Sigmoid colon (tissue), 7 donors: ENCODE measurements around the gene APOB. TPM values are rescaled to one million over a fixed set of nuclear protein-coding genes. Genes with fewer than 3 reads are reported as not detected.
"Not testable (repeated sequence)": the region's sequence is repeated elsewhere in the genome, so short reads cannot be mapped to it uniquely, and the experiment has no call there.

Experiments
- DNase-seq: peaks from one replicate; pipeline ENCODE4 v3.0.0-alpha.2; 2019
- H3K27ac ChIP-seq, 4 donors: fragments of 200-600 bp; sonication (generic); one replicate each; pipeline ENCODE4 v1.5.1; 2016 to 2019; ENCODE audit warnings: mild to moderate bottlenecking in 1 of 4
- H3K27me3 ChIP-seq, 3 donors: fragments of 200-600 bp; sonication (generic); one replicate each; pipeline ENCODE4 v1.5.1; 2019; ENCODE audit warnings: mild to moderate bottlenecking in 1 of 3
- H3K36me3 ChIP-seq, 4 donors: fragments of 200-600 bp; sonication (generic); one replicate each; pipeline ENCODE4 v1.5.1; 2016 to 2019
- H3K4me1 ChIP-seq, 4 donors: fragments of 200-600 bp; sonication (generic); one replicate each; pipeline ENCODE4 v1.5.1; 2017 to 2019
- H3K4me3 ChIP-seq, 4 donors: fragments of 200-600 bp; sonication (generic); one replicate each; pipeline ENCODE4 v1.5.1; 2017 to 2019; ENCODE audit warnings: mild to moderate bottlenecking in 2 of 4, moderate library complexity in 1 of 4
- H3K9me3 ChIP-seq, 4 donors: fragments of 200-600 bp in 3 of 4; sonication (generic) in 3 of 4; one replicate each; pipeline versions ENCODE4 v1.5.1 to v1.6.1; 2013 to 2019
- CTCF ChIP-seq, 4 experiments: fragments of 450-650 bp in 3 of 4; fragments of 200-600 bp in 1 of 4; IDR thresholded peaks; one replicate each; pipeline ENCODE4 v1.5.1; 2016 to 2019; ENCODE audit warnings: antibody characterized with exemption in 4 of 4, mild to moderate bottlenecking in 3 of 4, moderate library complexity in 2 of 4
- EP300 ChIP-seq, 4 donors: sonication (generic); formaldehyde crosslinking; IDR thresholded peaks; one replicate each; pipeline ENCODE4 v1.6.1; 2017; ENCODE audit warnings: antibody characterized with exemption in 4 of 4
- POLR2A ChIP-seq, 2 donors: fragments of 450-650 bp; IDR thresholded peaks; one replicate each; pipeline ENCODE4 v1.6.1; 2016; ENCODE audit warnings: antibody characterized with exemption in 2 of 2, mild to moderate bottlenecking in 2 of 2, moderate library complexity in 2 of 2
- POLR2AphosphoS5 ChIP-seq, 4 donors: sonication (generic); formaldehyde crosslinking; IDR thresholded peaks; one replicate each; pipeline ENCODE4 v1.6.1; 2017; ENCODE audit warnings: antibody characterized with exemption in 4 of 4
- WGBS, 2 donors: extraction: QIAGEN DNeasy Blood & Tissue Kit; methylation state at CpG; one replicate each; pipeline ENCODE4 v1.1.7; 2013; 5-methylcytosine and 5-hydroxymethylcytosine counted together
- intact Hi-C: fragments of 100-400 bp; cut with DNase I; formaldehyde crosslinking; loops from one replicate; pipeline ENCODE4 v1.15.1; 2023
- polyA plus RNA-seq, 3 donors: library from polyadenylated mRNA; stranded (reverse); fragments of 200-250 nt; gene quantifications; one replicate each; pipeline ENCODE4 v1.2.3, GENCODE V29; 2013
- total RNA-seq, 4 donors: library from RNA; depleted of rRNA; stranded (reverse); fragments of >200 nt; gene quantifications; one replicate each; pipeline ENCODE4 v1.1.0, GENCODE V29; 2016
- donor health status: healthy with polysubstance abuse.
- donor health status: Bipolar disorder and iron deficiency.
- donor health status: healthy.

APOB gene
- total and polyA plus RNA-seq, 7 donors: under 0.01 to 3.6 (median 0.69) TPM; not detected in 1

DNA sequence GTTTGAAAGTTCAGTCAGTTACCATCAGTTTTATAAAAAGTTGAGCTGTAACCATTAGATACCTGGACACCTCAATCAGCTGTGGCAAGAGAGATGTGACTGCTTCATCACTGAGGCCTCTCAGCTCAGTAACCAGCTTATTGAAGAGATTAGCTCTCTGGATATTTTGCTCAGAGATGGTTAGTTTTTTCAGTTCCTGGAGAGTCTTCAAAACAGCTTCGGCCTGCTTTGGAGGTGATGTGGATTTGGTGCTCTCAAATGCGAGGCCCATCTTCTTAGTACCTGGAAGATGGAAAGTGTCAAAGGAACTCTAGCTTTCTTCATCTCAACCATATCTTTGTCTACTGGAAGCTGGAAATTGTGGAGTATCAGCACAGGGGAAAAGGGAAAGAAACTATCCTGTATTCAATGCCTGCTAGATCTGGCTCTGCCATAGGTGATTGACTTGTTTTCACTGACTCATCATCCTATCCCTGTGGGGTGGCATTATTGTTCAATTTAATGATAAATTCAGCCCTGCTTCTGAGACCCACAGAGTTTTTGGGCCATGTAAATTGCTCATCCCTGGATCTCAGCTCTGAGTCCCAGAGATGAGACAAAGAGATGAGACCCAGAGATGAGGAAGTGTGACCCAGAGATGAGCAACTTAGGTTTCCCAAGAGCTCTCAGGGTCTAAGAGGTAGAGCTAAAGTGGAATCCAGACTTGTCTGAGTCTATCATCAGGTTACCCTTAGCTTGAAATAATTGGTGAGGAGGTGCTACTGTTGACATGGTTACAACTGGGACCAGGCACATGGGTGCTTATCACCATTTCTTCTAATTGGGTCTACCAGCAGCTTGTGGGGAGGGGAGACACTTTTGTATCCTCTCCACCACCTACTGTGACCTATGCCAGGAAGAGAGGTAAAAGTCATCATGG lies 10.4 kb downstream of the APOB start:
- intact Hi-C loops: no loop called here
- WGBS, 2 donors: 93 to 95% methylated on average over 2 of the region's 2 CpGs
- H3K4me1 ChIP-seq: peaks cover 0 to 13% (median 12%) of the 10 kb centered on the region in 4 donors
- no peak for DNase-seq
- TF ChIP-seq POLR2A (IDR thresholded peaks at IDR 0.05) (no peak), CTCF (IDR thresholded peaks at IDR 0.05) (no peak)
- no peaks in the 10 kb centered on the region for H3K36me3 ChIP-seq
- no peaks in the 10 kb centered on the region for H3K9me3 ChIP-seq
- H3K27ac ChIP-seq: no peak overlapping the region
- H3K4me3 ChIP-seq: no peak overlapping the region
- H3K27me3 ChIP-seq: no peaks in the 10 kb centered on the region

- H3K9me3 ChIP-seq: no peaks in the 10 kb centered on the region
- H3K36me3 ChIP-seq: no peaks in the 10 kb centered on the region
- WGBS, 2 donors: 88 to 90% methylated on average over 14 of the region's 14 CpGs
- no peaks in the 10 kb centered on the region for H3K27me3 ChIP-seq
- intact Hi-C loops: no loop called here
- no peak for DNase-seq
- H3K4me1 ChIP-seq: peaks cover 0 to 4% (median 3%) of the 10 kb centered on the region in 4 donors
- H3K27ac ChIP-seq: no peak overlapping the region
- no peak overlapping the region for H3K4me3 ChIP-seq
- TF ChIP-seq CTCF (IDR thresholded peaks at IDR 0.05): no peak
- TF ChIP-seq POLR2AphosphoS5 (IDR thresholded peaks at IDR 0.05): no peak
- no peak for TF ChIP-seq EP300 (IDR thresholded peaks at IDR 0.05)
- TF ChIP-seq POLR2A (IDR thresholded peaks at IDR 0.05): no peak
Measured at GRCh38 chr2:21032338-21033236, 11.3 kb downstream of the APOB start.

DNA sequence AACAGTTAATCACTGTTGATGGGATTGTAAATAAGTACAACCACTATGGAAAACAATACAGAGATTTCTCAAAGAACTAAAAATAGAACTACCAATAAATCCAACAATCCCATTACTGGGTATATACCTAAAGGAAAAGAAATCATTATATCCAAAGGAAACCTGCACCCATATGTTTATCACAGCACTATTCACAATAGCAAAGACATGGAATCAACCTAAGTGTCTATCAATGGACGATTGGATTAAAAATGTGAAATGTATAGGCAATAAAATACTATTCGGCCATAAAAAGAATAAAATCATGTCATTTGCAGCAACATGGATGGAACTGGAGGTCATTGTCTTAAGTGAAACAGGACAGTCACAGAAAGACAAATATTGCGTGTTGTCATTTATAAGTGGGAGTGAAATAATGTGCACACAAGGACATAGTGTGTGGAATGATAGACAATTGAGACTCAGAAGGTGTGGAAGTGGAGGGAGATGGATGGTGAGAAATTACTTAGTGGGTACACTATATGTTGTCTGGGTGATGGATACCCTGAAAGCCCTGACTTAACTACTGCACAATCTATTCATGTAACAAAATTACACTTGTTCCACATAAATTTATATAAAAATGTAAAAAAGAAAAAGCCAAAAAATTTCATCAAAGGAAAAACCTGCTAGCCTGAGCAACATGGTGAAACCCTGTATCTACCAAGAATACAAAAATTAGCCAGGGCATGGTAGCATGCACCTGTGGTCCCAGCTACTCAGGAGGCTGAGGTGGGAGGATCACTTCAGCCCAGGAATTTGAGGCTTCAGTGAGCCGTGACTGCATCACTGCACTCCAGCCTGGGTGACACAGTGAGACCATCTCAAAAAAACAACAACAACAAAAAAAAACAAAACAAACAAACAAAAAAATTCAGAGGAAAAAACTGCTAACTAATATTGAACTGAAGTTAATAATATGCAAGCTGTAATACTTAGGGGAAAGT lies 12.6 kb downstream of the APOB start:
- intact Hi-C loops: no loop called here
- Histone ChIP-seq H3K27me3 (no peaks in the 10 kb centered on the region), H3K27ac (no peak overlapping the region), H3K36me3 (no peaks in the 10 kb centered on the region), H3K4me1 (no peaks in the 10 kb centered on the region), H3K9me3 (no peaks in the 10 kb centered on the region), H3K4me3 (no peak overlapping the region)
- no peak for DNase-seq
- 77 to 88% methylated on average over 4 of the region's 4 CpGs for WGBS, 2 donors
- TF ChIP-seq CTCF (IDR thresholded peaks at IDR 0.05) (no peak), POLR2A (IDR thresholded peaks at IDR 0.05) (no peak), EP300 (IDR thresholded peaks at IDR 0.05) (no peak), POLR2AphosphoS5 (IDR thresholded peaks at IDR 0.05) (no peak)

DNA sequence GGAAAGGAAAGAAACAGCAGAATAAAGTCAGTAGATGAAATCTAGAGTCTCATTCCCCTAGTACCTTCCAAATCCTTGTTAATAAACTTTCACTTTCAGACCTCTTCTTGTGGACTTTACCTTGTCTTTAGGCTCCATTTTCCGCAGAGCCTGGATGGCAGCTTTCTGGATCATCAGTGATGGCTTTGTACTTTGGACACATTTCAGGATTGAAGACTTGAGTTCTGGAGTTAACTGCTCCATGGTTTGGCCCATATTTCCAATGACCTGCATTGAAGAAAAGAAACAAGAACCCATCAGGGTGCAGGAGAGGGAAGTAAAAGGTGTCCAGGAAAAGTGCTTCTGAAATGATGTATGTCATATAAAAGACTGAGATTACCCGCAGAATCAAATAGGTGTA lies 14.4 kb downstream of the APOB start:
- TF ChIP-seq POLR2AphosphoS5 (IDR thresholded peaks at IDR 0.05) (no peak), CTCF (IDR thresholded peaks at IDR 0.05) (no peak), EP300 (IDR thresholded peaks at IDR 0.05) (no peak), POLR2A (IDR thresholded peaks at IDR 0.05) (no peak)
- H3K4me1 ChIP-seq: no peaks in the 10 kb centered on the region
- intact Hi-C loops: no loop called here
- H3K9me3 ChIP-seq: no peaks in the 10 kb centered on the region
- H3K27me3 ChIP-seq: no peaks in the 10 kb centered on the region
- 82 to 92% methylated on average over 2 of the region's 2 CpGs for WGBS, 2 donors
- DNase-seq: no peak
- H3K36me3 ChIP-seq: no peaks in the 10 kb centered on the region
- no peak overlapping the region for H3K4me3 ChIP-seq
- no peak overlapping the region for H3K27ac ChIP-seq

GRCh38 chr2:21028951-21029350 lies 14.9 kb downstream of the APOB start:
- H3K4me1 ChIP-seq, H3K9me3 ChIP-seq, H3K36me3 ChIP-seq, H3K27me3 ChIP-seq, H3K4me3 ChIP-seq, intact Hi-C loops, DNase-seq, H3K27ac ChIP-seq: not testable (repeated sequence)
- whole genome bisulfite sequencing, 2 donors: 91 to 94% methylated on average over 5 of the region's 5 CpGs
